CD4-positive, alpha-beta T cell (primary cell): Measurements from ENCODE around the gene LSAMP. TPM values are rescaled to one million over a fixed set of nuclear protein-coding genes. Genes with fewer than 3 reads are reported as not detected.

ENCODE experiments used
- ATAC-seq: fragments of 200-7000 bp; cut with Tn5 transposase; one replicate; pipeline ENCODE4 v1.10.0; 2022; ENCODE audit warnings: mild to moderate bottlenecking; ENCODE audit not compliant: poor library complexity
- CTCF ChIA-PET: fragments of 350-600 bp; sonication (Branson Sonifier 250); formaldehyde crosslinking; loops from one replicate; lab custom pipeline; 2021; ENCODE audit warnings: antibody characterized with exemption, inconsistent platforms; lab: Charles Lee
- POLR2A ChIA-PET: fragments of 350-600 bp; sonication (Branson Sonifier 250); formaldehyde crosslinking; loops from one replicate; lab custom pipeline; 2021; ENCODE audit warnings: antibody characterized with exemption, inconsistent platforms; lab: Charles Lee
- DNase-seq, 14 experiments: peaks; one replicate each; pipeline ENCODE4 v3.0.0-alpha.2; 2013 to 2020; ENCODE audit warnings: mixed read lengths in 2 of 14
- H3K27ac ChIP-seq, 2 donors: one replicate each; pipeline versions ENCODE4 v1.5.1 to v1.7.0; 2013; ENCODE audit warnings: low read length in 2 of 2, low read depth in 1 of 2, mild to moderate bottlenecking in 1 of 2
- H3K27me3 ChIP-seq, 2 experiments: 1 replicate in 1 of 2; 2 replicates in 1 of 2; pipeline versions ENCODE4 v1.6.1 to v1.7.0; 2013; ENCODE audit warnings: low read length in 2 of 2, control low read depth in 1 of 2, mild to moderate bottlenecking in 1 of 2, moderate library complexity in 1 of 2; ENCODE audit not compliant: insufficient read depth in 2 of 2, control insufficient read depth in 1 of 2
- H3K36me3 ChIP-seq: one replicate; pipeline ENCODE4 v1.6.1; 2013; ENCODE audit warnings: low read length, control low read depth; ENCODE audit not compliant: insufficient read depth
- H3K4me1 ChIP-seq: one replicate; pipeline ENCODE4 v1.6.1; 2013; ENCODE audit warnings: low read length, control low read depth; ENCODE audit not compliant: insufficient read depth
- H3K4me3 ChIP-seq: one replicate; pipeline ENCODE4 v1.5.1; 2013; ENCODE audit warnings: mild to moderate bottlenecking, low read length, moderate library complexity
- H3K9me3 ChIP-seq, 2 experiments: 1 replicate in 1 of 2; 2 replicates in 1 of 2; pipeline versions ENCODE4 v1.6.1 to v1.7.0; 2013; ENCODE audit warnings: low read length in 2 of 2, mild to moderate bottlenecking in 2 of 2, control low read depth in 1 of 2, moderate library complexity in 1 of 2; ENCODE audit not compliant: control insufficient read depth in 1 of 2, insufficient read depth in 1 of 2
- H3K27ac Mint-ChIP-seq: one replicate; pipeline ENCODE4 v1.8.0; 2020; ENCODE audit warnings: mixed read lengths
- H3K27me3 Mint-ChIP-seq: one replicate; pipeline ENCODE4 v1.8.0; 2021; ENCODE audit warnings: mixed read lengths
- H3K36me3 Mint-ChIP-seq: one replicate; pipeline ENCODE4 v1.8.0; 2021; ENCODE audit warnings: low read depth, mixed read lengths
- H3K4me1 Mint-ChIP-seq: one replicate; pipeline ENCODE4 v1.8.0; 2021; ENCODE audit warnings: low read depth, mixed read lengths
- H3K4me3 Mint-ChIP-seq: one replicate; pipeline ENCODE4 v1.8.0; 2020; ENCODE audit warnings: mild to moderate bottlenecking, mixed read lengths
- H3K9me3 Mint-ChIP-seq: one replicate; pipeline ENCODE4 v1.8.0; 2020; ENCODE audit warnings: mixed read lengths
- CTCF ChIP-seq: fragments of 200-600 bp; IDR thresholded peaks from one replicate; pipeline ENCODE4 v1.8.0; 2022; ENCODE audit warnings: antibody characterized with exemption, mild to moderate bottlenecking
- intact Hi-C, 2 experiments: fragments of 100-400 bp; cut with DNase I in 1 of 2; cut with micrococcal nuclease in 1 of 2; formaldehyde crosslinking; loops; one replicate each; pipeline versions ENCODE4 v1.15.1 to v1.9.0; 2023 to 2025; cut with DNase I, micrococcal nuclease
- total RNA-seq, 174 experiments: library from RNA in 2 of 174; stranded (reverse) in 2 of 174; gene quantifications; one replicate each; pipeline ENCODE4 v1.2.3 and lab custom pipeline; 2021 to 2026

LSAMP gene
- total RNA-seq, 2 experiments from 2014 or later = not detected

- H3K27me3 Mint-ChIP-seq = peaks cover 5% of the 10 kb centered on the region
- ATAC-seq (no peak), DNase-seq (no peak)
- no peaks in the 10 kb centered on the region for H3K4me1 ChIP-seq
- H3K4me3 ChIP-seq = no peak overlapping the region
- CTCF ChIA-PET = no interaction called here
- H3K4me3 Mint-ChIP-seq = no peak overlapping the region
- POLR2A ChIA-PET = no interaction called here
- H3K27ac Mint-ChIP-seq = no peak overlapping the region
- H3K4me1 Mint-ChIP-seq = no peaks in the 10 kb centered on the region
- H3K36me3 ChIP-seq = no peaks in the 10 kb centered on the region
- H3K9me3 ChIP-seq = no peaks in the 10 kb centered on the region
- TF ChIP-seq CTCF = no peak
- H3K27me3 ChIP-seq = no peaks in the 10 kb centered on the region
- peaks cover 3% of the 10 kb centered on the region for H3K9me3 Mint-ChIP-seq
- H3K27ac ChIP-seq = no peak overlapping the region
- intact Hi-C loops = no loop called here
- no peaks in the 10 kb centered on the region for H3K36me3 Mint-ChIP-seq
Measured at GRCh38 chr3:115921711-115922110, 523.6 kb downstream of the LSAMP start.

- Histone ChIP-seq H3K4me1 (no peaks in the 10 kb centered on the region), H3K4me3 (no peak overlapping the region), H3K36me3 (no peaks in the 10 kb centered on the region), H3K27ac (no peak overlapping the region), H3K27me3 (peaks cover 0 to 2% of the 10 kb centered on the region in 2 experiments), H3K9me3 (no peaks in the 10 kb centered on the region)
- H3K27ac Mint-ChIP-seq = no peak overlapping the region
- ChIA-PET POLR2A (no interaction called here), CTCF (no interaction called here)
- intact Hi-C loops = no loop called here
- H3K36me3 Mint-ChIP-seq = no peaks in the 10 kb centered on the region
- no peaks in the 10 kb centered on the region for H3K4me1 Mint-ChIP-seq
- DNase-seq = no peak
- H3K27me3 Mint-ChIP-seq = peaks cover 12% of the 10 kb centered on the region
- H3K9me3 Mint-ChIP-seq = peaks cover 2% of the 10 kb centered on the region
- ATAC-seq = no peak
- no peak overlapping the region for H3K4me3 Mint-ChIP-seq
- no peak for TF ChIP-seq CTCF
Measured at GRCh38 chr3:115918900-115919299, 526.4 kb downstream of the LSAMP start.

GRCh38 chr3:115916866-115917265 lies 528.4 kb downstream of the LSAMP start:
- ChIA-PET CTCF (no interaction called here), POLR2A (no interaction called here)
- Histone ChIP-seq H3K36me3 (no peaks in the 10 kb centered on the region), H3K9me3 (no peaks in the 10 kb centered on the region), H3K27ac (no peak overlapping the region), H3K4me1 (no peaks in the 10 kb centered on the region), H3K27me3 (peaks cover 0 to 3% of the 10 kb centered on the region in 2 experiments), H3K4me3 (no peak overlapping the region)
- no peak for ATAC-seq
- DNase-seq = no peak
- Mint-ChIP-seq H3K36me3 (no peaks in the 10 kb centered on the region), H3K4me3 (no peak overlapping the region), H3K27ac (no peak overlapping the region), H3K9me3 (peaks cover 2% of the 10 kb centered on the region), H3K4me1 (no peaks in the 10 kb centered on the region), H3K27me3 (peaks cover 19% of the 10 kb centered on the region)
- no peak for TF ChIP-seq CTCF
- intact Hi-C loops = no loop called here
